Stimulated activated effector memory CD8-positive, alpha-beta T cell treated with anti-CD3 and anti-CD28 coated beads, Interleukin-12 subunit alpha, Interleukin-12 subunit beta, amount 100 ng/mL, for 72 hours (primary cell): ENCODE data around the gene APLN.

Source experiments
- ATAC-seq: fragments of 150-1000 bp; cut with Tn5 transposase; 2 replicates; pipeline ENCODE4 v1.10.0; 2021
- DNase-seq, 2 donors: peaks; one replicate each; pipeline ENCODE4 v3.0.0; 2021 to 2022; ENCODE audit warnings: low spot score in 2 of 2
- H3K27ac Mint-ChIP-seq: one replicate; pipeline ENCODE4 v1.8.0; 2022; ENCODE audit warnings: mild to moderate bottlenecking, mixed read lengths
- H3K36me3 Mint-ChIP-seq: one replicate; pipeline ENCODE4 v1.8.0; 2022; ENCODE audit warnings: mild to moderate bottlenecking, mixed read lengths
- H3K4me1 Mint-ChIP-seq: one replicate; pipeline ENCODE4 v1.8.0; 2022; ENCODE audit warnings: mixed read lengths
- H3K4me3 Mint-ChIP-seq: one replicate; pipeline ENCODE4 v1.8.0; 2022; ENCODE audit warnings: mild to moderate bottlenecking, mixed read lengths
- H3K9me3 Mint-ChIP-seq: one replicate; pipeline ENCODE4 v1.8.0; 2022; ENCODE audit warnings: mixed read lengths

The APLN gene

GRCh38 chrX:129682979-129683378 lies 28.2 kb upstream of the APLN start:
- DNase-seq = no peak
- Mint-ChIP-seq H3K4me1 (peaks cover 5% of the 10 kb centered on the region), H3K36me3 (no peaks in the 10 kb centered on the region), H3K9me3 (no peaks in the 10 kb centered on the region), H3K4me3 (no peak overlapping the region), H3K27ac (peak overlapping the region; percentile 87)
- ATAC-seq = no peak

GRCh38 chrX:129679901-129680300 lies 25.1 kb upstream of the APLN start:
- no peak overlapping the region for H3K27ac Mint-ChIP-seq
- H3K4me3 Mint-ChIP-seq = no peak overlapping the region
- no peak for DNase-seq
- peaks cover 13% of the 10 kb centered on the region for H3K4me1 Mint-ChIP-seq
- peak; percentile 58 for ATAC-seq
- no peaks in the 10 kb centered on the region for H3K9me3 Mint-ChIP-seq
- no peaks in the 10 kb centered on the region for H3K36me3 Mint-ChIP-seq

GRCh38 chrX:129678614-129679195 lies 23.9 kb upstream of the APLN start:
- Mint-ChIP-seq H3K36me3 (no peaks in the 10 kb centered on the region), H3K9me3 (no peaks in the 10 kb centered on the region), H3K4me1 (peaks cover 13% of the 10 kb centered on the region), H3K4me3 (peak overlapping the region; percentile 31), H3K27ac (peak overlapping the region; percentile 30)
- ATAC-seq = peak; percentile 78
- no peak for DNase-seq

DNA sequence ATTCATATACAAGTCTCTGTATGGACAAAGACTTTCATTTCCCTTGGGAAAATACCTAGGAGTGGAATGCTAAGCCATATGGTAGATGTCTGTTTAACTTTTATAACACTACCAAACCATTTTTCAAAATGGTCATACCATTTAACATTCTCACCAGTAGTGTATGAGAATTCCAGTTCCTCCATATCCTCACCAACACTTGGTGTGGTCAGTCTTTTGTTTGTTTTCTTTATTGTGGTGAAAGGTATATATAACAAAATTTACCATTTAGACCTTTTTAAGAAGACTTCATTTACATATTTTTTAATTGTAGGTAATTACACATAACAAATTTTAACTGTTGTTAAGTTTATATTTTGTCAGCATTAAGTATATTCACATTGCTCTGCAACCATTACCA lies 12.7 kb upstream of the APLN start:
- H3K4me3 Mint-ChIP-seq = no peak overlapping the region
- H3K9me3 Mint-ChIP-seq = peaks cover 3% of the 10 kb centered on the region
- no peaks in the 10 kb centered on the region for H3K4me1 Mint-ChIP-seq
- no peak overlapping the region for H3K27ac Mint-ChIP-seq
- ATAC-seq (no peak), DNase-seq (no peak)
- H3K36me3 Mint-ChIP-seq = no peaks in the 10 kb centered on the region

- no peaks in the 10 kb centered on the region for H3K4me1 Mint-ChIP-seq
- no peak for DNase-seq
- H3K36me3 Mint-ChIP-seq = no peaks in the 10 kb centered on the region
- ATAC-seq = no peak
- H3K9me3 Mint-ChIP-seq = peaks cover 3% of the 10 kb centered on the region
- H3K4me3 Mint-ChIP-seq = no peak overlapping the region
- no peak overlapping the region for H3K27ac Mint-ChIP-seq
These were observed 11.3 kb upstream of the APLN start for GRCh38 chrX:129665916-129666644.

DNA sequence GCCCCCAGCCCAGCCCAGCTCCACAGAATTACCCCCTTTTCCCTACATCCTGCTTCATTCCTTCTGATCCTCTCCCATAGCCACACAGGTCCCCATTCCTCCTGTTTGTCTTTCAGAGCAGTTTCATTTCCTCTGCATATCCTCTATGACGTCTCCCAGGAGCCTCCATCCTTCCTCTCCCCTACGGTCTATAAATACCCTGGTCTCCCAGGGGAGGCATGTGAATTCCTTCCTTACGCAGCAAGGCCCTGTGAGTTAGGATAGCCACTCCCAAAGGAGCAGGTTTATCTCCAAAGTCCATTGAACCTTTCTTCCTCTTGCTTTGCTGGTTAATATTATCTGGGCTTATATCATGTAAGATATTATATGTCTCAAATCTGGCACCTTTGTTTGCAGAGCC lies 8.4 kb upstream of the APLN start:
- no peak for ATAC-seq
- H3K27ac Mint-ChIP-seq = no peak overlapping the region
- no peak for DNase-seq
- no peaks in the 10 kb centered on the region for H3K4me1 Mint-ChIP-seq
- H3K36me3 Mint-ChIP-seq = no peaks in the 10 kb centered on the region
- no peak overlapping the region for H3K4me3 Mint-ChIP-seq
- peaks cover 3% of the 10 kb centered on the region for H3K9me3 Mint-ChIP-seq

DNA sequence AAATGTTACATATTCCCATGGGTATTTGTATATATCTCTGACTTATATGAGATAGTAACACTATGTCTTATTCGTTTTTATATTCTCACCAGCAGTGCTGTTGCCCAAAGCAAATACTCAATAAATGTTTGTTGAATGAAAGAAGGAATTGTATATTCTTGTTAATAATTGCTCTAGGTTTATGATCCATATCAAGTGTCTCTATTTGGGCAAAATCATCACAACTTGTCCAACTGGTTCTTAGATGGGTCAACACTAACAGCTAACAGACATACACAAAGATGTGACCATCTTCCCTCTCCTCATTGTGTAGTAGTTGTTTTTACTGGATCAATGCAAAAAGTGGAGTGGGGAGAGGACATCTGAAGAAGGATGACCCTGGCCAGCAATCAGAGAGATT lies 6.6 kb upstream of the APLN start:
- H3K36me3 Mint-ChIP-seq = no peaks in the 10 kb centered on the region
- DNase-seq (no peak), ATAC-seq (no peak)
- no peaks in the 10 kb centered on the region for H3K4me1 Mint-ChIP-seq
- H3K27ac Mint-ChIP-seq = no peak overlapping the region
- H3K9me3 Mint-ChIP-seq = no peaks in the 10 kb centered on the region
- no peak overlapping the region for H3K4me3 Mint-ChIP-seq

GRCh38 chrX:129659861-129660260 lies 5.1 kb upstream of the APLN start:
- Mint-ChIP-seq H3K36me3 (no peaks in the 10 kb centered on the region), H3K27ac (no peak overlapping the region), H3K4me3 (no peak overlapping the region), H3K9me3 (no peaks in the 10 kb centered on the region), H3K4me1 (no peaks in the 10 kb centered on the region)
- DNase-seq (no peak), ATAC-seq (no peak)

GRCh38 chrX:129659141-129659540 lies 4.4 kb upstream of the APLN start:
- no peaks in the 10 kb centered on the region for H3K36me3 Mint-ChIP-seq
- no peaks in the 10 kb centered on the region for H3K4me1 Mint-ChIP-seq
- DNase-seq (no peak), ATAC-seq (peak; percentile 55)
- H3K27ac Mint-ChIP-seq = no peak overlapping the region
- H3K4me3 Mint-ChIP-seq = no peak overlapping the region
- no peaks in the 10 kb centered on the region for H3K9me3 Mint-ChIP-seq

DNA sequence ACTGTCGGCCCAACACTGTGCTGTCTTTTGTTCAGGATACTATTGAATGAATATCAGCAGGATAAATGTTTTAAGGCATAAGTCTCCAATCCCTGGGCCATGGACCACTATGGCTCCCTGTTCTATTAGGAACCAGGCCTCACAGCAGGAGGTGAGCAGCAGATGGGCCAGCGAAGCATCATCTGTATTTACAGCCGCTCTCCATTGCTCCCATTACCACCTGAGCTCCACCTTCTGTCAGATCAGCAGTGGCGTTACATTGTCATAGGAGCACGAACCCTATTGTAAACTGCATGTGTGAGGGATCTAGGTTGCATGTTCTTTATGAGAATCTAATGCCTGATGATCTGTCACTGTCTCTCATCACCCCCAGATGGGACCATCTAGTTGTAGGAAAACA lies 3.7 kb upstream of the APLN start:
- Mint-ChIP-seq H3K4me1 (no peaks in the 10 kb centered on the region), H3K27ac (no peak overlapping the region), H3K4me3 (no peak overlapping the region), H3K9me3 (no peaks in the 10 kb centered on the region), H3K36me3 (no peaks in the 10 kb centered on the region)
- no peak for ATAC-seq
- no peak for DNase-seq

GRCh38 chrX:129655547-129656249 lies 942 bp upstream of the APLN start:
- H3K9me3 Mint-ChIP-seq = no peaks in the 10 kb centered on the region
- DNase-seq = no peak

GRCh38 chrX:129653971-129654651 lies 645 bp downstream of the APLN start:
- DNase-seq (no peak), ATAC-seq (peak; percentile 76)
- Mint-ChIP-seq H3K4me3 (peak overlapping the region; percentile 63), H3K4me1 (no peaks in the 10 kb centered on the region), H3K36me3 (no peaks in the 10 kb centered on the region), H3K27ac (no peak overlapping the region), H3K9me3 (no peaks in the 10 kb centered on the region)

More at GRCh38 chrX:129655547-129656249, 942 bp upstream of the APLN start:
- ATAC-seq = no peak
- peak overlapping the region; percentile 63 for H3K4me3 Mint-ChIP-seq
- H3K27ac Mint-ChIP-seq = no peak overlapping the region
- no peaks in the 10 kb centered on the region for H3K36me3 Mint-ChIP-seq
- no peaks in the 10 kb centered on the region for H3K4me1 Mint-ChIP-seq

- H3K36me3 Mint-ChIP-seq = no peaks in the 10 kb centered on the region
- no peak overlapping the region for H3K27ac Mint-ChIP-seq
- no peaks in the 10 kb centered on the region for H3K4me1 Mint-ChIP-seq
- no peak for DNase-seq
- no peak for ATAC-seq
- no peaks in the 10 kb centered on the region for H3K9me3 Mint-ChIP-seq
- peak overlapping the region; percentile 63 for H3K4me3 Mint-ChIP-seq
These were observed 1.4 kb downstream of the APLN start for GRCh38 chrX:129653181-129653970.

DNA sequence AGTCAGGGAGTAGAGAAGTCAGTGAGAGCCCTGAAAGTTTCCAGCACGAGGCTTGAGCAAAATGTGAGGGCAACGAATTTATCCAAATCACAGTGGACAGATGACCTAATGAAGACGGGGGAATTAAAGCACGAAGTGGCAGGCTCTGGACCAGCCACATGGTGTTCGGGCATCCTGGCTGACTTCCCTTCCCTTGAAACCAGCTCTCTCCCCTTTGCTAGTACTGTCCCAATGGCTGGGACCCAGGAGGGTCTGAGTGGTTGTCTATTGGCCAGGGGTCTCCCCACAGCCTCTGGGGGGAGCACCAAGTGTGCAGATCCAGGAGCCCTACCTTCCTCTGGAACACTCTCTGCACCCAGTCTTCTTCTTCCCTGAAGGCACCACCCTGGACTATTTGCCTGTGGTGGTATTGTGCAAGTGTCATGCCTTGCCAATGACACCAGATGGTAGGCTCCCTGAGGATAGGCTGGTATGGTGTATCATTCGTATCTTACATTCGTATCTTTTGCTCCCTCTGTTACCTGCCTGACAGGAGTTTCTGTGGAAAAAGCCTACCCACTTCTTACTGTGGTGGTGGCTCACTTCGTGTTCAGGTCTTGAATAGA lies 2.1 kb downstream of the APLN start:
- no peaks in the 10 kb centered on the region for H3K36me3 Mint-ChIP-seq
- ATAC-seq (no peak), DNase-seq (no peak)
- no peaks in the 10 kb centered on the region for H3K9me3 Mint-ChIP-seq
- H3K4me1 Mint-ChIP-seq = no peaks in the 10 kb centered on the region
- no peak overlapping the region for H3K27ac Mint-ChIP-seq
- peak overlapping the region; percentile 63 for H3K4me3 Mint-ChIP-seq
